DND-41 (cell line): ENCODE data around the gene BCR.

ENCODE experiments used
- CTCF ChIP-seq: IDR thresholded peaks from 2 replicates; pipeline ENCODE4 v1.5.1; 2012; ENCODE audit warnings: borderline replicate concordance, low read length, moderate library complexity, mild to moderate bottlenecking; ENCODE audit not compliant: poor library complexity, severe bottlenecking; ENCODE audit errors: extremely low read depth
- EZH2 ChIP-seq: IDR thresholded peaks from 3 replicates; pipeline ENCODE4 v1.6.1; 2012; ENCODE audit warnings: borderline replicate concordance, low read depth, mild to moderate bottlenecking, moderate library complexity, low read length, inconsistent platforms; ENCODE audit not compliant: severe bottlenecking

GRCh38 chr22:23166841-23167616, 13.3 kb upstream of the BCR start:
- no peak for TF ChIP-seq CTCF
- no peak for TF ChIP-seq EZH2
